ENCODE data around the gene MCRS1. TPM values are rescaled to one million over a fixed set of nuclear protein-coding genes. Genes with fewer than 3 reads are reported as not detected.
"Not testable (repeated sequence)": the region's sequence is repeated elsewhere in the genome, so short reads cannot be mapped to it uniquely, and the experiment has no call there.

MCRS1 gene
- total RNA-seq = 35.1 TPM
- long read RNA-seq, transcript MCRS1-201 (15 exons, 1,928 nt) = major isoform, 61 of 127 reads
- long read RNA-seq, partial matches to known transcripts = 45 of 127 reads
- long read RNA-seq, other reads (novel, unspliced or antisense) = 17 of 127 reads

GRCh38 chr12:49567611-49568441, at the start of gene MCRS1:
Gene MCRS1, minus strand, starts transcription at chr12:49568142. Its CDS starts 1,411 bp downstream, at chr12:49566731.
- DNase-seq (ENCODE audit: low spot score) = peak; percentile 94

- DNase-seq (ENCODE audit: low spot score) = no peak
These were observed 48.7 kb upstream of the MCRS1 start for GRCh38 chr12:49616533-49617219.

- no peak for DNase-seq (ENCODE audit: low spot score)
These were observed 47.8 kb upstream of the MCRS1 start for GRCh38 chr12:49615725-49616124.

- DNase-seq (ENCODE audit: low spot score) = no peak
These were observed 44.3 kb upstream of the MCRS1 start for GRCh38 chr12:49612210-49612609.

GRCh38 chr12:49610785-49611184, 42.8 kb upstream of the MCRS1 start:
- DNase-seq (ENCODE audit: low spot score) = not testable (repeated sequence)

GRCh38 chr12:49609875-49610154, 41.9 kb upstream of the MCRS1 start:
- no peak for DNase-seq (ENCODE audit: low spot score)

GRCh38 chr12:49609059-49609874, 41.3 kb upstream of the MCRS1 start:
- no peak for DNase-seq (ENCODE audit: low spot score)

- not testable (repeated sequence) for DNase-seq (ENCODE audit: low spot score)
These were observed 37.6 kb upstream of the MCRS1 start, which contains the start of gene FAM186B for GRCh38 chr12:49605539-49605938. Gene FAM186B, minus strand, starts transcription at chr12:49605639. Its CDS starts 162 bp downstream, at chr12:49605477.

- DNase-seq (ENCODE audit: low spot score) = no peak
These were observed 36.9 kb upstream of the MCRS1 start for GRCh38 chr12:49604856-49605255.

- no peak for DNase-seq (ENCODE audit: low spot score)
These were observed 35.8 kb upstream of the MCRS1 start for GRCh38 chr12:49603721-49604120.

GRCh38 chr12:49599961-49600360, 32.0 kb upstream of the MCRS1 start:
- no peak for DNase-seq (ENCODE audit: low spot score)

- peak; percentile 79 for DNase-seq (ENCODE audit: low spot score)
These were observed 30.6 kb upstream of the MCRS1 start for GRCh38 chr12:49598527-49598926.

GRCh38 chr12:49588721-49589516, 21.0 kb upstream of the MCRS1 start:
- no peak for DNase-seq (ENCODE audit: low spot score)

GRCh38 chr12:49588281-49588680, 20.3 kb upstream of the MCRS1 start:
- DNase-seq (ENCODE audit: low spot score) = peak; percentile 81

- DNase-seq (ENCODE audit: low spot score) = peak; percentile 71
These were observed 19.4 kb upstream of the MCRS1 start for GRCh38 chr12:49587174-49587908.

GRCh38 chr12:49585477-49586459, 17.8 kb upstream of the MCRS1 start:
- peak; percentile 74 for DNase-seq (ENCODE audit: low spot score)

- no peak for DNase-seq (ENCODE audit: low spot score)
These were observed 16.6 kb upstream of the MCRS1 start for GRCh38 chr12:49584591-49584990.

GRCh38 chr12:49583366-49584094, 15.6 kb upstream of the MCRS1 start:
- DNase-seq (ENCODE audit: low spot score) = peak; percentile 78
